Measurements from ENCODE around the gene ELL2. TPM values are rescaled to one million over a fixed set of nuclear protein-coding genes. Genes with fewer than 3 reads are reported as not detected.
A peak's percentile ranks its signal among the peaks of the same experiment; 100 is the strongest.

The ELL2 gene
- polyA plus RNA-seq, 1 donor (not counting 4 experiments of a cell fraction or from before 2014, with no cell fraction given): 100 TPM

- TF ChIP-seq EZH2 (IDR thresholded peaks at IDR 0.05; ENCODE audit: low read length): no peak
- TF ChIP-seq CTCF (optimal IDR thresholded peaks at IDR 0.05 in 1 of 3, IDR thresholded peaks at IDR 0.05 in 1 of 3, conservative IDR thresholded peaks at IDR 0.05 in 1 of 3; ENCODE audit: extremely low read depth in 1 of 3, insufficient read depth in 2 of 3, low read length in 3 of 3): no peak
- no peak overlapping the region for H3K27ac ChIP-seq (ENCODE audit: control insufficient read depth, insufficient read depth, low read length)
- H3K36me3 ChIP-seq (ENCODE audit: control insufficient read depth in 2 of 2, extremely low read depth in 1 of 2, insufficient read depth in 2 of 2, low read length in 2 of 2): no peaks in the 10 kb centered on the region
- dilution Hi-C loops (cut with MboI; ENCODE audit: extremely low pct_ligation_motif_present, low sequenced_read_pairs): no loop called here
- H3K27me3 ChIP-seq (ENCODE audit: control insufficient read depth, extremely low read depth, insufficient read depth, low read length): no peaks in the 10 kb centered on the region
- peak overlapping the region; percentile 63 for H3K4me2 ChIP-seq (ENCODE audit: control insufficient read depth, extremely low read depth, insufficient read depth, low read depth, low read length)
- DNase-seq (ENCODE audit: low read depth, low spot score) (no peak), FAIRE-seq (no peak)
- H3K9ac ChIP-seq (ENCODE audit: control insufficient read depth, extremely low read depth, insufficient read depth, low read length): no peak overlapping the region
- no peaks in the 10 kb centered on the region for H3K79me2 ChIP-seq (ENCODE audit: control insufficient read depth, insufficient read depth, low read length)
- H3K4me1 ChIP-seq (ENCODE audit: control insufficient read depth, extremely low read depth, insufficient read depth, low read length): peaks cover 34% of the 10 kb centered on the region
- H3K4me3 ChIP-seq (ENCODE audit: control insufficient read depth in 2 of 3, extremely low read depth in 1 of 3, insufficient read depth in 2 of 3, low read depth in 1 of 3, low read length in 3 of 3): no peak overlapping the region
- H3K9me1 ChIP-seq (ENCODE audit: control insufficient read depth, extremely low read depth, insufficient read depth, low read length): no peaks in the 10 kb centered on the region
- no peaks in the 10 kb centered on the region for H3K9me3 ChIP-seq (ENCODE audit: control insufficient read depth, low read depth, low read length)
- H2AFZ ChIP-seq (ENCODE audit: control insufficient read depth, low read length): no peak overlapping the region
- H4K20me1 ChIP-seq (ENCODE audit: control insufficient read depth, extremely low read depth, insufficient read depth, low read length): no peaks in the 10 kb centered on the region
Observed at GRCh38 chr5:95858023-95858461, 103.6 kb downstream of the ELL2 start.

GRCh38 chr5:95857185-95857945, 104.3 kb downstream of the ELL2 start:
- no peaks in the 10 kb centered on the region for H3K79me2 ChIP-seq (ENCODE audit: control insufficient read depth, insufficient read depth, low read length)
- no peaks in the 10 kb centered on the region for H3K9me1 ChIP-seq (ENCODE audit: control insufficient read depth, extremely low read depth, insufficient read depth, low read length)
- peaks cover 27% of the 10 kb centered on the region for H3K4me1 ChIP-seq (ENCODE audit: control insufficient read depth, extremely low read depth, insufficient read depth, low read length)
- no peak overlapping the region for H3K4me2 ChIP-seq (ENCODE audit: control insufficient read depth, extremely low read depth, insufficient read depth, low read depth, low read length)
- H3K27me3 ChIP-seq (ENCODE audit: control insufficient read depth, extremely low read depth, insufficient read depth, low read length): no peaks in the 10 kb centered on the region
- no peaks in the 10 kb centered on the region for H4K20me1 ChIP-seq (ENCODE audit: control insufficient read depth, extremely low read depth, insufficient read depth, low read length)
- no peaks in the 10 kb centered on the region for H3K9me3 ChIP-seq (ENCODE audit: control insufficient read depth, low read depth, low read length)
- no peak overlapping the region for H3K27ac ChIP-seq (ENCODE audit: control insufficient read depth, insufficient read depth, low read length)
- no peak overlapping the region for H2AFZ ChIP-seq (ENCODE audit: control insufficient read depth, low read length)
- H3K36me3 ChIP-seq (ENCODE audit: control insufficient read depth in 2 of 2, extremely low read depth in 1 of 2, insufficient read depth in 2 of 2, low read length in 2 of 2): no peaks in the 10 kb centered on the region
- no peak for TF ChIP-seq EZH2 (IDR thresholded peaks at IDR 0.05; ENCODE audit: low read length)
- TF ChIP-seq CTCF (optimal IDR thresholded peaks at IDR 0.05 in 1 of 3, IDR thresholded peaks at IDR 0.05 in 1 of 3, conservative IDR thresholded peaks at IDR 0.05 in 1 of 3; ENCODE audit: extremely low read depth in 1 of 3, insufficient read depth in 2 of 3, low read length in 3 of 3): no peak
- H3K4me3 ChIP-seq (ENCODE audit: control insufficient read depth in 2 of 3, extremely low read depth in 1 of 3, insufficient read depth in 2 of 3, low read depth in 1 of 3, low read length in 3 of 3): no peak overlapping the region
- H3K9ac ChIP-seq (ENCODE audit: control insufficient read depth, extremely low read depth, insufficient read depth, low read length): no peak overlapping the region
- DNase-seq (ENCODE audit: low read depth, low spot score) (no peak), FAIRE-seq (no peak)
- dilution Hi-C loops (cut with MboI; ENCODE audit: extremely low pct_ligation_motif_present, low sequenced_read_pairs): no loop called here
